Rectal smooth muscle tissue (tissue), 1 donor: ENCODE data around the gene KRTAP10-6.
"Not testable (repeated sequence)": the region's sequence is repeated elsewhere in the genome, so short reads cannot be mapped to it uniquely, and the experiment has no call there.

Source experiments
- H3K27ac ChIP-seq: one replicate; pipeline ENCODE4 v1.7.0; 2013; ENCODE audit warnings: low read depth, low read length, inconsistent platforms
- H3K27me3 ChIP-seq: one replicate; pipeline ENCODE4 v1.7.0; 2013; ENCODE audit warnings: low read length; ENCODE audit not compliant: control insufficient read depth, insufficient read depth
- H3K36me3 ChIP-seq: one replicate; pipeline ENCODE4 v1.7.0; 2013; ENCODE audit warnings: low read length; ENCODE audit not compliant: control insufficient read depth, insufficient read depth
- H3K4me1 ChIP-seq: one replicate; pipeline ENCODE4 v1.7.0; 2013; ENCODE audit warnings: low read length; ENCODE audit not compliant: control insufficient read depth, insufficient read depth
- H3K4me3 ChIP-seq: one replicate; pipeline ENCODE4 v1.7.0; 2013; ENCODE audit warnings: low read length
- H3K9ac ChIP-seq: one replicate; pipeline ENCODE4 v1.7.0; 2013; ENCODE audit warnings: low read length

Gene KRTAP10-6

DNA sequence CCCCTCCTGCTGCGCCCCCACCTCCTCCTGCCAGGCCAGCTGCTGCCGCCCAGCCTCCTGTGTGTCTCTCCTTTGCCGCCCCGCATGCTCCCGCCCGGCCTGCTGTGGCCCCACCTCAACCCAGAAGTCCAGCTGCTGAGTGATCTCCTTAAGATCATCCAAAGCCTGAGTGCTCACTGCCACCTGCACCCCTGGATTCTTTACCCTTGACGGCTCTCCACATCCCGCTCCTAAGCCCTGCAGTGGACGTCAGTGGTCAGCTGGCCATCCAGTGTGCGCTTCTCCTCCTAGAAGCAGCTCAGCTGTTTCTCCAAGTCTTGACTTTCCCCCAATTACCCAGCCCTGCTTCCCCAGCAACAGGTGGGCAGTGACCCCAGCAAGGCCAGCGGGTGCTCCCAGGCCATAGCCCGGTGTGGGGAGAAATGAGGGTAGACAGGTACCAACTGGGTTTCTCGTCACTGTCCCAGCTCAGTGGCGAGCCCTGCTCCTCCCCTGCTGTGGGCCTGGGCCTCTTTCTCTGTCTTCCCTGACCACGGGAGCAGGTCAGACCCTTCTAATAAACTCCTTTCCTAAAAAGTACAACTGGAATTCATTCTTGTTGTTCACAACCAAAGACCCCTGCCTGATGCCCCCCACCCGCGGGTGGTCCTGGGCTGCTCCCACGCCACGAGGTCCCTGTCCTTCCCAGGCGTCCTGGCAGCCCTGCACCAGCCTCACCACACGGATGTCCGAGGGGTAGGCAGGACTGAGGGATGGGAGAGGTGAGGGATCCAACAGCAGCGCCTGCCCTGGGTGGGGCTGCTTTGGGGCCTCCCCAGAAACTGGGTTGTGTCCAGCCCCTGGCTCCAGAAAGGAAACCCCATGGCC lies 9.5 kb upstream of the KRTAP10-6 start:
- Histone ChIP-seq H3K27ac (no peak overlapping the region), H3K9ac (no peak overlapping the region), H3K4me3 (no peak overlapping the region), H3K27me3 (peaks cover 2% of the 10 kb centered on the region), H3K4me1 (no peaks in the 10 kb centered on the region), H3K36me3 (no peaks in the 10 kb centered on the region)

DNA sequence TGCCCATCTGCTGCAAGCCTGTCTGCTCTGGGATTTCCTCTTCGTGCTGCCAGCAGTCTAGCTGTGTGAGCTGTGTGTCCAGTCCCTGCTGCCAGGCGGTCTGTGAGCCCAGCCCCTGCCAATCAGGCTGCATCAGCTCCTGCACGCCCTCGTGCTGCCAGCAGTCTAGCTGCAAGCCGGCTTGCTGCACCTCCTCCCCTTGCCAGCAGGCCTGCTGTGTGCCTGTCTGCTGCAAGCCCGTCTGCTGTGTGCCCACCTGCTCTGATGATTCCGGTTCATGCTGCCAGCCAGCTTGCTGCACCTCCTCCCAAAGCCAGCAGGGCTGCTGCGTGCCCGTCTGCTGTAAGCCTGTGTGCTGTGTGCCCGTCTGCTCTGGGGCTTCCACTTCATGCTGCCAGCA lies 8.8 kb upstream of the KRTAP10-6 start:
- not testable (repeated sequence) for H3K9ac ChIP-seq, H3K4me3 ChIP-seq, H3K4me1 ChIP-seq, H3K36me3 ChIP-seq, H3K27ac ChIP-seq, H3K27me3 ChIP-seq

DNA sequence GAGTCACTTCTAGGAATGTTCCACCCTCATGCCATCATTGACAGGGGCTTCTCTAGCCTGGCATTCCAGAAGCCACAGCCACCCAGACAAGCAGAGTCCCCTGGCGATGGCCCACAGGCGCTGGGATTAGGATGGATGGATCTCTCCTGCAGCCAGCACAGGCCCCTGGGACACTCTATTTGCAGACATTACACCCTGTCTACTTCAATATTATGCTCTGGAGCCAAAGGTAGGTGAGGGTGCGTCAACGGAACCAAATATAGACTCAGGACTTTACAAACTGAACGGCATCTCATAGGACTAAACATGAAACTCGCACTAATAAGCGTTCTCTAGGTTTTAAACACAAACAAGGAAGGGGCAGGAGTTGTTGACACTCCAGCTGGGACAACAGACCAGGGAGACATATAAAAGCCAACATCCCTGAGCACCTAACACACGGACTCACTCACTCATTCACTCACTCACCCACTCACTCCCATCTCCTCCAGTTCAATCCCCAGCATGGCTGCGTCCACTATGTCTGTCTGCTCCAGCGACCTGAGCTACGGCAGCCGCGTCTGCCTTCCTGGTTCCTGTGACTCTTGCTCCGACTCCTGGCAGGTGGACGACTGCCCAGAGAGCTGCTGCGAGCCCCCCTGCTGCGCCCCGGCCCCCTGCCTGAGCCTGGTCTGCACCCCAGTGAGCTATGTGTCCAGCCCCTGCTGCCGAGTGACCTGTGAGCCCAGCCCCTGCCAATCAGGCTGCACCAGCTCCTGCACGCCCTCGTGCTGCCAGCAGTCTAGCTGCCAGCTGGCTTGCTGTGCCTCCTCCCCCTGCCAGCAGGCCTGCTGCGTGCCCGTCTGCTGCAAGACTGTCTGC lies 8.0 kb upstream of the KRTAP10-6 start, which contains the start of gene KRTAP10-7:
Gene KRTAP10-7, plus strand, starts transcription at position 480 of the 861 bp plus-strand sequence. Its CDS starts 25 bp downstream, at position 505.
- H3K4me3 ChIP-seq, H3K27ac ChIP-seq, H3K9ac ChIP-seq, H3K36me3 ChIP-seq, H3K27me3 ChIP-seq, H3K4me1 ChIP-seq: not testable (repeated sequence)

DNA sequence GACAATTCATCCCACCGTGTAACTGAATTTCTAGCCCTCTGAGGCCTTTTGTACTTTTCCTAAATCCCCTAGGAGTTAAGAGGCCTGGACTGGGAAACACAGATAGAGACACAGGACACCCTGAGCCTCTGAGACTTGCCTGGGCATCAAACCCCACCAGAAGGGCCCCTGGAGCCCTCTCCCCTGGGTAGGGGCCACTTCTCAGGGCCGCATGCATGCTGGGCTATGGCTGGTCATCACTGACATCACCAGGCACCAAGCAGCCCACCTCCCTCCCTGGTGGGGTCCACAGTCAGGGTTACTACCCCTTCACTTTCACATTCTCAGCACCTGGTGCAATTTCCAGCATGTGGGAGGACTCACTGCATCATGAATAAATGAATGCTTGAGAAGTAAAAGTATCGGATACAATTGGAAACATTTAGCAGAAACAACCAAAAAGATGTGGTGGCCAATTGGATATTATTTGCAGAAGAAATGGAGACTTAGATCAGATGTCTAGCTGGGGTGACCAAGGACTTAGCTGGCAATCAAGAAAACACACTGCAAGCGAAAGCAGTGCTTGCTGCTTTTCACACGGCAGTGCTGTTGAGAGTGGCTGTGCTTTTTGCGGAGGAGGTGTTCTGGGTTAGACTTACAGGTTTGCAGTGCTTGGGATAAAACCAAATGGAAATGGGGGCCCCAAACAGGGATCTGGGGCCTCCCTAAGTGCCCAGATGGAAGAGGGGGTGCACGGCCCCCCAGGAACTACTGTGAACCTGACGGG lies 7.1 kb upstream of the KRTAP10-6 start:
- H3K4me1 ChIP-seq = no peaks in the 10 kb centered on the region
- H3K9ac ChIP-seq = no peak overlapping the region
- peaks cover 2% of the 10 kb centered on the region for H3K27me3 ChIP-seq
- H3K4me3 ChIP-seq = no peak overlapping the region
- no peaks in the 10 kb centered on the region for H3K36me3 ChIP-seq
- H3K27ac ChIP-seq = no peak overlapping the region

DNA sequence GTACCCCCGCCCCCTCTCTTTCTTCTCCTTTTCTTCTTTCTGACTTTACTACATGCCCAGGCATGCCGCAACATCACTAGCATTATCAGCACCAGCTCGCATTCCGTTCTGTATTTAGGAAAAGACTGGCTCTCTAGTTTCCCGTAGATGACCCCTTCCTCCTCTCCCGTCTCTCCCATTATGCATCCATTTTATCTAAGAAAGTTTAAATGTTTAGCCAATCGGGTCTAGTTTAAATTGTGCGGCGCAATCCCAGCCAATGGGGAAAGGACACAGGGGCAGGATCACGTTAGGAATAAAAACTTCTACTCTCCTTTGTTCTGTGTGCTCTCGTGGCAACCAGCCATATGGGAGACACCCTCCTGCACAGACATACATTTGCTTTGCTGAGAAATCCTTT lies 5.8 kb upstream of the KRTAP10-6 start:
- H3K27ac ChIP-seq = no peak overlapping the region
- H3K4me1 ChIP-seq = no peaks in the 10 kb centered on the region
- peaks cover 2% of the 10 kb centered on the region for H3K27me3 ChIP-seq
- no peak overlapping the region for H3K9ac ChIP-seq
- H3K4me3 ChIP-seq = no peak overlapping the region
- H3K36me3 ChIP-seq = no peaks in the 10 kb centered on the region

DNA sequence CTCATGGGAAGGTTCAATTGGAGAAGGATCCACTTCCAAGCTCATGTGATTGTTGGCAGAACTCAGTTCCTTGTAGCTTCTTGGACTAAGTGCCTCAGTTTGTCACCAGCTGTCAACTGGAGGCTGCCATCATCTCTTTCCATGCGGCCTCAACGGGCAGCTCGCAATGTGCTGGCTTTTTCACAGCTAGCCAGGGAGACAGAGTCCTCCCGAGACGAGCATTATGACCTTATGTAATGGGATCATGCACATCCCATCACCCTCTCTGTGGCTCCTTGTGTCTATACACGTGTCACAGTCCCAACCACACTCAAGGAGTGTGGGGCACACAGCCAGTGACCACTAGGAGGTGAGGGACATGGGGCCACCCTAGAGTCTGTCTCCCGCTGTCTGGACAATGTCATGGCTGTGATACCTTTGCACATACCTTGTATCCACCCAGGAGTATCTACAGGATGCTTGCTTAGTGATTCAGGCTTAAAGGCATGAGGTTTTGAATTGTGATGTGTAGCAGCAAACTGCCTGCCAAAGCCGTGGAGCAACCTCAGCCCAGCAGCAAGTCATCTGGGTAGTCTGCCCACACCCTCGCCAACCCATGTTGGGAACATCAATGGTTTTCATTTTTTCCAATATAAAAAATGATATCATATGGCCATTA lies 3.9 kb upstream of the KRTAP10-6 start:
- no peak overlapping the region for H3K4me3 ChIP-seq
- peaks cover 2% of the 10 kb centered on the region for H3K27me3 ChIP-seq
- no peak overlapping the region for H3K27ac ChIP-seq
- no peaks in the 10 kb centered on the region for H3K4me1 ChIP-seq
- no peak overlapping the region for H3K9ac ChIP-seq
- H3K36me3 ChIP-seq = no peaks in the 10 kb centered on the region

DNA sequence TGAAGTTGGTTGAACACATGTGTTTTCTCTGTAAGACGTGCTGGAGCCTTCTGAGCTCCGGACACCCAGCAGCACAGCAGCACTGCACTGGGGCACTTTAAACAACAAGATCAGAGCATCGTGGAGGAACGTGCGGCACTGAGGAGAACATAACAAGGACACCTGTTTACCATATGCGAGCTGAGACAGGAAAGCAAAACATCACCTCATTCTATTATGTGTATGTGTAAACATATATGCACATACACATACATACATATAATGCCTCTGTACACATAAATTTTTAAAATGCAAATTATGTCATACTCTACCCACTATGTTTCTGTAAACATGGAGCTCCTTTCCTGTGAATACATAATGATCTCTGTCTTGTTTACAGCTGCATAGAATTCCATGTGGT lies 3.2 kb upstream of the KRTAP10-6 start:
- H3K4me1 ChIP-seq = no peaks in the 10 kb centered on the region
- H3K4me3 ChIP-seq = no peak overlapping the region
- H3K27me3 ChIP-seq = no peaks in the 10 kb centered on the region
- H3K27ac ChIP-seq = no peak overlapping the region
- no peaks in the 10 kb centered on the region for H3K36me3 ChIP-seq
- H3K9ac ChIP-seq = no peak overlapping the region

DNA sequence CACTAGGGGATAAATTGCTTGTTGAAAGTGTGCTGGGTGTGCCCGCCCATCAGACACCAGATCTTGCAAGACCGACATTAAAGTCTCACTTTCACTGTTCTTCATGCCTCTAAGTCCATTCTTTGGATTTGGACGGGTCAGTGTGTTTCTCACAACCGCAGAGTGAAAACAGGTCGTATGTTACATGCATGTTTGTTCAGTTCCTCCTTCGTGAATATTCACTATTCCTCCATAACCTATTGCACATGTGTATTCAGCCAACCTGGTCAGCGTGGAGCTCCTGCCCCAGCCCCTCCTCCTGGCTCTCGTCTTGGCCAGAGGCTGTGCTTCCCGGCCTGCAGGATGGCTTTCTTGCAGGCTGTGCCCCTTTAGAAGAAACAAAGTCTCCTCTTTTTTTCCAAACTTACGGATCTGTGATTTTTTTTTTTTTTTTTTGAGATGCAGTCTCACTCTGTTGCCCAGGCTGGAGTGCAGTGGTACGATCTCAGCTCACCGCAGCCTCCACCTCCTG lies 2.2 kb upstream of the KRTAP10-6 start:
- no peaks in the 10 kb centered on the region for H3K4me1 ChIP-seq
- H3K27me3 ChIP-seq = no peaks in the 10 kb centered on the region
- H3K36me3 ChIP-seq = no peaks in the 10 kb centered on the region
- H3K4me3 ChIP-seq = no peak overlapping the region
- no peak overlapping the region for H3K27ac ChIP-seq
- no peak overlapping the region for H3K9ac ChIP-seq

DNA sequence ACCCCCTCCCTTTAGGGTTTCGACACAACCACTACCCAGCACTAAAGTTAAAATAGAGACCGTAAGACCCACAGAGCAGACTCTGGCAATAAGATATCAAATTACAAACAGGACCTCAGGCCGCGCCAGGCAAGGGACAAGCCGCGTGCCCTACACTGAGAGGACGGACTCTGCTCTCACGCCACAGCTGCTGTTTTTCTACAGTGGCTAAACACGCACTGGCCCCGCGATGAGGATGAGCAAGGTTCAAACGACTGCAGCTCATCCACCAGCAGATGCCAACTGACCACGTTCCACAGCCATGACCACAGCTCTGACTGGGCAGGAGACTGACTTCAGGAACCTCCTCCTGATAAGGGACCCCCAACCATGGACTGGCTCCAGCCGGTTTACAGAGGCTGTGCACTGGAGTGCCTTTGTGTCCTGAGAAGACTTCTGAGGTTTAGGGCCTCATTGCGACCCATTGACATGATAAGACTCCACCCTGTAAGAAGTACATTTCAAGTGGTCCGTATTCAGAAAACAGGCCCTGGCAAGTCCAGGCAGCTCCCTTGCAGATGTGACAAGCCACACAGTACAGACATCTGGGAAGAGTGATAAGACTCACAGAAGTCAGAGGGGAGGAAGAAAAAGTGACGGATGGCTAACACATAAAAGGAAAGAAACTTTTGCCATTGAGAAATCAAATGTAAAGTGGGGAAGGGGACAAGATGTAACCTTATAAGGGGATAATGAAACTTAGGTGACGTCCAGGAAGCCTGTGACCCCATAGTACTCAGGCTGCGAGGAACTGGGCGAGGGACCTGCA lies 1.5 kb upstream of the KRTAP10-6 start:
- H3K4me1 ChIP-seq = no peaks in the 10 kb centered on the region
- H3K27ac ChIP-seq = no peak overlapping the region
- H3K27me3 ChIP-seq = peaks cover 2% of the 10 kb centered on the region
- H3K4me3 ChIP-seq = no peak overlapping the region
- no peak overlapping the region for H3K9ac ChIP-seq
- H3K36me3 ChIP-seq = no peaks in the 10 kb centered on the region

DNA sequence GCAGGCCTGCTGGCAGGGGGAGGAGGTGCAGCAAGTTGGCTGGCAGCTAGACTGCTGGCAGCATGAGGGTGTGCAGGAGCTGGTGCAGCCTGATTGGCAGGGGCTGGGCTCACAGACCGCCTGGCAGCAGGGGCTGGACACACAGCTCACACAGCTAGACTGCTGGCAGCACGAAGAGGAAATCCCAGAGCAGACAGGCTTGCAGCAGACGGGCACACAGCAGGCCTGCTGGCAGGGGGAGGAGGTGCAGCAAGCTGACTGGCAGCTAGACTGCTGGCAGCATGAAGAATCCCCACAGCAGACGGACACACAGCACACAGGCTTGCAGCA lies 539 bp downstream of the KRTAP10-6 start:
- H3K4me1 ChIP-seq, H3K9ac ChIP-seq, H3K4me3 ChIP-seq, H3K27me3 ChIP-seq, H3K27ac ChIP-seq, H3K36me3 ChIP-seq: not testable (repeated sequence)
